ENCODE results near the gene UFSP2.

UFSP2 gene

GRCh38 chr4:185358959-185359358 lies 66.8 kb downstream of the UFSP2 start:
- H4K20me1 ChIP-seq (ENCODE audit: insufficient read depth): no peaks in the 10 kb centered on the region
- H3K4me2 ChIP-seq: peak overlapping the region; percentile 75; the same call in 1 of the 2 replicates
- peak overlapping the region; percentile 84; the same call in 1 of the 2 replicates for H3K27ac ChIP-seq
- H3K36me3 ChIP-seq (ENCODE audit: insufficient read depth): no peaks in the 10 kb centered on the region
- no peak overlapping the region for H2AFZ ChIP-seq (ENCODE audit: low read depth)
- no peaks in the 10 kb centered on the region for H3K27me3 ChIP-seq (ENCODE audit: insufficient read depth, low read depth)
- no peak overlapping the region for H3K4me3 ChIP-seq (IDR thresholded peaks at IDR 0.05; ENCODE audit: insufficient read depth, low read depth, low read length)
- H3K9ac ChIP-seq: no peak overlapping the region
- H3K79me2 ChIP-seq (ENCODE audit: insufficient read depth, low read depth): no peaks in the 10 kb centered on the region
- TF ChIP-seq, protein P1, sequence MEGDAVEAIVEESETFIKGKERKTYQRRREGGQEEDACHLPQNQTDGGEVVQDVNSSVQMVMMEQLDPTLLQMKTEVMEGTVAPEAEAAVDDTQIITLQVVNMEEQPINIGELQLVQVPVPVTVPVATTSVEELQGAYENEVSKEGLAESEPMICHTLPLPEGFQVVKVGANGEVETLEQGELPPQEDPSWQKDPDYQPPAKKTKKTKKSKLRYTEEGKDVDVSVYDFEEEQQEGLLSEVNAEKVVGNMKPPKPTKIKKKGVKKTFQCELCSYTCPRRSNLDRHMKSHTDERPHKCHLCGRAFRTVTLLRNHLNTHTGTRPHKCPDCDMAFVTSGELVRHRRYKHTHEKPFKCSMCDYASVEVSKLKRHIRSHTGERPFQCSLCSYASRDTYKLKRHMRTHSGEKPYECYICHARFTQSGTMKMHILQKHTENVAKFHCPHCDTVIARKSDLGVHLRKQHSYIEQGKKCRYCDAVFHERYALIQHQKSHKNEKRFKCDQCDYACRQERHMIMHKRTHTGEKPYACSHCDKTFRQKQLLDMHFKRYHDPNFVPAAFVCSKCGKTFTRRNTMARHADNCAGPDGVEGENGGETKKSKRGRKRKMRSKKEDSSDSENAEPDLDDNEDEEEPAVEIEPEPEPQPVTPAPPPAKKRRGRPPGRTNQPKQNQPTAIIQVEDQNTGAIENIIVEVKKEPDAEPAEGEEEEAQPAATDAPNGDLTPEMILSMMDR (conservative IDR thresholded peaks at IDR 0.05; ENCODE audit: low read depth, low read length): no peak
- H3K4me1 ChIP-seq (ENCODE audit: low read depth, poor library complexity, severe bottlenecking): peaks cover 97% of the 10 kb centered on the region

- H3K79me2 ChIP-seq (ENCODE audit: insufficient read depth, low read depth): no peaks in the 10 kb centered on the region
- no peak overlapping the region for H3K4me3 ChIP-seq (IDR thresholded peaks at IDR 0.05; ENCODE audit: insufficient read depth, low read depth, low read length)
- H2AFZ ChIP-seq (ENCODE audit: low read depth): no peak overlapping the region
- H3K27me3 ChIP-seq (ENCODE audit: insufficient read depth, low read depth): no peaks in the 10 kb centered on the region
- H3K9ac ChIP-seq: no peak overlapping the region
- no peaks in the 10 kb centered on the region for H3K36me3 ChIP-seq (ENCODE audit: insufficient read depth)
- TF ChIP-seq, protein P1 (conservative IDR thresholded peaks at IDR 0.05; ENCODE audit: low read depth, low read length): no peak
- peak overlapping the region; percentile 84 for H3K27ac ChIP-seq
- H4K20me1 ChIP-seq (ENCODE audit: insufficient read depth): no peaks in the 10 kb centered on the region
- peak overlapping the region; percentile 75 for H3K4me2 ChIP-seq
- H3K4me1 ChIP-seq (ENCODE audit: low read depth, poor library complexity, severe bottlenecking): peaks cover 97% of the 10 kb centered on the region
These were observed 67.2 kb downstream of the UFSP2 start for GRCh38 chr4:185358514-185358913.

DNA sequence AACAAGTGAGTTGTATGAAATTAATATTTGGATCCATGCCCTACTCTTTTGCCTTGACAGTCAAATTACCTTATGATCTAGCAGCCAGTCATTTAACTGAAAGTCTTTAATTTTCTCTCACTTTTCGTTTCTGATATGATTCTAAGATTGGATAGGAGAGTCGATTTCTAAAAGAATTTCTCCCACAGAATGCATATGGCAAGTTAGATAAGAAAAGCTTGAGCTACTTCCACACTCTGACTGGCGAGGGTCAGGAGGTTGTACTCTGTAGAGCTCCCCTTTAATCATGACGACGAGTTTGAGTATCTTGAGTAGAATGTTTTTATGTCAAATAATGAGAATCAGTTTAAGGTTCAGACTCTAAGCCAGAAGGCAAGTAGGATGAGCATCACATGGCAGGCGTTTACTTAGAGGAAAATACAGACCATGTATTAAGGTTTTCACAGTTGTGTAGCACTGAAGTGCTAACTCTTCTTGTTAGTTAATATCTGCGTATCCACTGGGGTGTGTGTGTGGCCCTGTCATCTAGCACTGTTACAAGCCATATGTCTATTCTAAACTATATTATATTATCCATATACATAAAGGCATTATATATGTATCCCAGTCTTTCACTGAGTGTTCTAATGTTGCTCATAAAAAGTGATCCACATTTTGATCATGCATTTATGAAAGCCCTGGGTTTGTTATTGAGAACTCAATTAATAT lies 67.9 kb downstream of the UFSP2 start:
- Histone ChIP-seq H3K4me3 (IDR thresholded peaks at IDR 0.05; ENCODE audit: insufficient read depth, low read depth, low read length) (no peak overlapping the region), H3K27me3 (ENCODE audit: insufficient read depth, low read depth) (no peaks in the 10 kb centered on the region), H3K36me3 (ENCODE audit: insufficient read depth) (no peaks in the 10 kb centered on the region), H3K27ac (peak overlapping the region; percentile 84), H2AFZ (ENCODE audit: low read depth) (0 out of 2 replicates have a peak overlapping the region, but pooled peaks have one; percentile 19), H3K79me2 (ENCODE audit: insufficient read depth, low read depth) (no peaks in the 10 kb centered on the region), H3K4me2 (peak overlapping the region; percentile 75), H3K4me1 (ENCODE audit: low read depth, poor library complexity, severe bottlenecking) (peaks cover 97% of the 10 kb centered on the region), H4K20me1 (ENCODE audit: insufficient read depth) (no peaks in the 10 kb centered on the region), H3K9ac (peak overlapping the region; percentile 49; the same call in 1 of the 2 replicates)
- TF ChIP-seq, protein P1 (conservative IDR thresholded peaks at IDR 0.05; ENCODE audit: low read depth, low read length): no peak

DNA sequence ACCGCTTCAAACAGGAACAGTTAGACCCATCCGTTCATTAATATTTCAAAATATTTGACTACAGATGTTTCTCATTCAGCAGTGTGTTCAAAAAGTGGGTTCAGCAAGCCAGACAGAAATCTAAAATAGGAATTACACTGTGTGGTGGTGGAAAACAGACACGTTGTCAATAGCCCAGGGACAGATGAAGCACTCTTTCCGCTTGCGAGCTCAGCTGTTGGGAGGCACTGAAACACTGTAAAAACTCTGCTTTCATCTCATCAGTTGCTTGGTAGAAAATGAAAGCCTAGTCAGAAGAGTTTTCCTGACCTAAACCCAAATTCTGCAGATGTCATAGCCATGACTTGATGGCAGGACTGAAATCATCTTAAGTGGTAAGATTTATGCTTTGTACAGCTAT lies 68.6 kb downstream of the UFSP2 start:
- Histone ChIP-seq H3K27me3 (ENCODE audit: insufficient read depth, low read depth) (no peaks in the 10 kb centered on the region), H3K4me3 (IDR thresholded peaks at IDR 0.05; ENCODE audit: insufficient read depth, low read depth, low read length) (no peak overlapping the region), H3K79me2 (ENCODE audit: insufficient read depth, low read depth) (no peaks in the 10 kb centered on the region), H3K36me3 (ENCODE audit: insufficient read depth) (no peaks in the 10 kb centered on the region), H3K4me2 (peak overlapping the region; percentile 75), H3K4me1 (ENCODE audit: low read depth, poor library complexity, severe bottlenecking) (peaks cover 98% of the 10 kb centered on the region), H4K20me1 (ENCODE audit: insufficient read depth) (no peaks in the 10 kb centered on the region), H2AFZ (ENCODE audit: low read depth) (peak overlapping the region; percentile 19; the same call in 1 of the 2 replicates), H3K9ac (peak overlapping the region; percentile 49; the same call in 1 of the 2 replicates), H3K27ac (peak overlapping the region; percentile 84)
- TF ChIP-seq, protein P1 (conservative IDR thresholded peaks at IDR 0.05; ENCODE audit: low read depth, low read length): no peak
